NB4 (cell line): Measurements from ENCODE around the gene COX10.
"Not testable (repeated sequence)": the region's sequence is repeated elsewhere in the genome, so short reads cannot be mapped to it uniquely, and the experiment has no call there.

ENCODE experiments used
- CTCF ChIP-seq: IDR thresholded peaks from one replicate; pipeline ENCODE4 v1.5.1; 2012; ENCODE audit warnings: low read depth, low read length
- MAX ChIP-seq: IDR thresholded peaks from 2 replicates; pipeline ENCODE4 v1.6.1; 2011; ENCODE audit warnings: low read depth, low read length
- MYC ChIP-seq: IDR thresholded peaks from 2 replicates; pipeline ENCODE4 v1.6.1; 2011; ENCODE audit warnings: low read depth, low read length
- POLR2A ChIP-seq: IDR thresholded peaks from 2 replicates; pipeline ENCODE4 v1.6.1; 2011; ENCODE audit warnings: mild to moderate bottlenecking; ENCODE audit not compliant: insufficient read length; ENCODE audit errors: extremely low read depth

- not testable (repeated sequence) for TF ChIP-seq POLR2A, CTCF, MAX, MYC
Measured at GRCh38 chr17:14190774-14191173, 121.5 kb downstream of the COX10 start.
